ENCODE data around the gene MAP3K4.

MAP3K4 gene

DNA sequence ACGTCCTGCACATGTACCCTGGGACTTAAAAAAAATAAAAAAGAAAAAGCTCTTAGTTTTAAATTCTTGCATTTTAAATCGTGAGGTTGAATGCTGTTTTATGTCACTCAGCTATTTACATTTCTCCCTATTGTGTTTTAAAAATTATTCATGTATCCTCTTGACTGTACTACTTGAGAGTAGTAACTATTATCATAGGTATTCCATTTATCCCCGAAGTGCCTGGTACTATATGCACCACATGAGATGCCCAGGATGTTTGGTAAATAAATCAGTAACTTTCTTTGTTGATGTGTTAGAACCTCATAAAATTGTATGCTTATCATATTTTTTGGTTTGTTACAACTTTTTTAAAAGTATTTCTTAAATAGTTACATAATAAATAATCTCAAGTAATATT is 18.4 kb downstream of the MAP3K4 start:
- no peak for DNase-seq

GRCh38 chr6:161010418-161010817 is 18.8 kb downstream of the MAP3K4 start:
- no peak for DNase-seq

DNA sequence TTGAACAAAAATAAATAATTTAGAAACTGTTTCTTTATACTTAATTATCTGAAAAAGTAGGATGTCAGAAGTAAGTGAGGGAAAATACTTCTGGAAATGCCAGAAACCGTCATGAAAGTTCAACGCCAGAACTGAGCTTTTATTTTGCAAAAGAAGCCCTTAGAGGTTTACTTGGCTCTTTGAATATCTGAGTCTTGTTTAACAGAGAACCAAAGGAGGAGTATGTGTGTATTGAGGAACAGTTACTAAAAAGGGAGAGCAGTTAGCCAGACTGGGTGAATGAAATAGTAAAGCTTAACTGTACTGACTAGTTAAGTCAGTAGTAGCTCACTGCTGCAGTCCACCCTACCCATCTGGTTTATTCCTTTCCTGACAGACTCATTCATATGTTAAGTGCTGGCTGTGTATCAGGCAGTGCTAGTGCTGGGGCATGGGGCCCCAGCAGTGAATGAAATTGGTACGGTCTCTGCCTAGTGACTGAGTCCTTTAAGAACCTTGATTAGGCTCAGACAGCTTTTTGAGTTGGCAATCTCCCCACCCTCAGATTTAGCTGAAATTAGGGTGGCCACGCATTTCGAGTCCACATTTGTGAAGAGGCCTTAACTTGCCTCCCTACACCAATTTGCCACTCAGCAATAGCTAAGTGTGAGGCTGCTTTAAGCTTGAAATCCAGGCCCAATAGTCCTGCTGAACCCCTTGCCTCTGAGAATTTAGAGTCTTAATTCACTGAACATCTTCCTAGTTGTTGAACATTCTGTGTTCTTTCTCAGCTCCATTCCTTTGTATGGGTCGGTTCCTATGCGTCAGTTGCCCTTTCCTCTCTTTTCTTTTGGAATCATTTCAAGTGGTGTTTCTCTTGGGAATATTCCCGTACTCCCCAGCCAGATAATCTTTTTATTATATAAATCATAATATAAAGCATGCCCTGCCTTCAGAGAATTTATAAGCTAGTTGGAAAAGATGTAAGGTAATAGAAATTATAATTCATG is 20.2 kb downstream of the MAP3K4 start:
- DNase-seq, result no peak

GRCh38 chr6:161013695-161014094 is 22.1 kb downstream of the MAP3K4 start:
- no peak for DNase-seq

DNA sequence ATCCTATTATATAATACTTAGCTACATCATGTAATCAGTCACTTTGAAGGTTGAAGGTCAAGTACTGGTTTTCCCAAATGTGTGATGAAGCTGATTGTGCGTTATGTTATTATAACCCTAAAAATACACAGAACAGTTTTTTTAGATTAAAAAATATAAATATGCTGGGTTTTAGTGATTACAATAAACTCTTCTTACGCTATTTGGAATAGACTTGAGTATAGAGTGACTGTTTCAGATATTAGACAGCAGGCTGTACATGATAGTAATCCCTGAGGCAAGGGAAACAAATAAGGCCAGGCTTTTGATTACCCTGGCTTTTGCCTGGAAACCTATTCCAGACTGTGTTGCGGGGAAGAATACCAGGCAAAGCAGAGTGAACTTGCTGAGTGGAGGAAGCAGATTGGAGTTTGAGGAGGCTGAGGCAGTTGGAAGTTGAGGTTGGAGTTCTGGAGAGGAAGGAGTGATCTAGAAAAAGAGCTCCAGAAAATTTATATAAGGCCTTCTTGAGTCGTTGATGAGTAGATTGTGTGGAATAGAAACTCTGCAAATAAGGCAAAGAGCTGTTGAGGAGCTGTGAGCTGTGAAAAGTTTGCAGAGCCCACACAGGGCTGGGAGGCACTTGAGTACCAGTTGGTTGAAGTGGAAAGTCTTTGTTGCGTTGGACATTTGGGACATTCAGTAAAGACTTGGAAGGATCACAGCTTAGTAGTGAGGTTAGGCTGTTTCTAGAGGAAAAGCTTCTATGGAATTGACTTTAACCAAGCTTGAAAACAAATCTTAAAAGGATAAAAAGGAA is 26.4 kb downstream of the MAP3K4 start:
- DNase-seq, result no peak

DNA sequence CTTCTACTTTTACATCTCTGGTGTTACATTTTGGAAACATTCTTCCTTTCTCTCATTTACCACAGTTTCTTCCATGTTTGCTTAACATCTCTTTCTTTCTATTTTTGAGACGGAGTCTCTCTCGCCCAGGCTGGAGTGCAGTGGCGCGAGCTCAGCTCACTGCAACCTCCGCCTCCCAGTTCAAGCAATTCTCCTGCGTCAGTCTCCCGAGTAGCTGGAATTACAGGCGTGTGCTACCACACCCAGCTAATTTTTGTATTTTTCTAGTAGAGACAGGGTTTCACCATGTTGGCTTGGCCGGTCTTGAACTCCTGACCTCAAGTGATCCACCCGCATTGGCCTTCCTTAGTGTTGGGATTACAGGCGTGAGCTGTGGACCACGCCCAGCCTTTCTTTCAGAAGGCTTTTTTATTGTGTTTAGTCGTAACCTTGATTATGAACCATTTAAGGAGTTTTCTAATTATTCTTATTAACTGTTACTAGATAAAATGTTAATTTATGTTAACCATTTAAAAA is 27.8 kb downstream of the MAP3K4 start:
- DNase-seq, result no peak

- no peak for DNase-seq
These were observed 30.0 kb downstream of the MAP3K4 start for GRCh38 chr6:161021543-161021942.

DNA sequence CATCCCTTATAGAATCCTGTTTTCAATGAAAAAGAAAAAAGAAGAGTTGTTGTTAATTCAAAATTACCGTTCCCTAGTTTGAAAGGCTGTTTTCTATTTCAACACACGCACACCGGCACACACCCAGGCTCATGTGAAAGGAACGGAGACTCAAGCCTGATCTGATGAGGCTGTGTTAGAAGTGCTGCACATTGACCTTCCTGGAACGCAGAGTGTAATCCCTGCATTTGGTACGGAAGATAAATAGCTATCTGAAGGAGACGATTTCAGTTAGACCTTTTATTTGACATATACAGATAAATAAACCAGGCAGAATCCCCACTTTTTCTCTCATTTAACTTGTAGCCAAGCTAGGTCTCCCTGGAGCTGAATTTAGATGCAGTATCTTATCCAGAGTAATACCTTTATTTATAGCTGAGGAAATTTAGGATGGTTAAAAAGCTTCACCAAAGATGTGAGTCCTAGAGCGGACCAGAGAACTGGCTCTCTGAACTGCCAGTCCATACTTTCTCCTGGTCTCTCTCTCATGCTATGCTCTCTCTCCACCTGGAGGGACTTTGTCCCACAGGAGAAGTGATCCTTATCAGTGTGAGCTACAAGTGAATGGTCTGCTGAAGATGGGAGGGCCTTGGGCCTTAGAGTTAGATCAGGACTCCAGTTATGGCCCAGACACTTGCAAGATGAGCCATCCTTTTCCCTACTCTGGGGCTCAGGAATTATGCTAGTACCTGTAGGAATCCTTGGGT is 30.6 kb downstream of the MAP3K4 start:
- no peak for DNase-seq

- DNase-seq, result no peak
These were observed 31.7 kb downstream of the MAP3K4 start for GRCh38 chr6:161023316-161023715.

GRCh38 chr6:161024364-161024920 is 32.9 kb downstream of the MAP3K4 start:
- no peak for DNase-seq

- no peak for DNase-seq
These were observed 35.8 kb downstream of the MAP3K4 start for GRCh38 chr6:161027385-161027784.

DNA sequence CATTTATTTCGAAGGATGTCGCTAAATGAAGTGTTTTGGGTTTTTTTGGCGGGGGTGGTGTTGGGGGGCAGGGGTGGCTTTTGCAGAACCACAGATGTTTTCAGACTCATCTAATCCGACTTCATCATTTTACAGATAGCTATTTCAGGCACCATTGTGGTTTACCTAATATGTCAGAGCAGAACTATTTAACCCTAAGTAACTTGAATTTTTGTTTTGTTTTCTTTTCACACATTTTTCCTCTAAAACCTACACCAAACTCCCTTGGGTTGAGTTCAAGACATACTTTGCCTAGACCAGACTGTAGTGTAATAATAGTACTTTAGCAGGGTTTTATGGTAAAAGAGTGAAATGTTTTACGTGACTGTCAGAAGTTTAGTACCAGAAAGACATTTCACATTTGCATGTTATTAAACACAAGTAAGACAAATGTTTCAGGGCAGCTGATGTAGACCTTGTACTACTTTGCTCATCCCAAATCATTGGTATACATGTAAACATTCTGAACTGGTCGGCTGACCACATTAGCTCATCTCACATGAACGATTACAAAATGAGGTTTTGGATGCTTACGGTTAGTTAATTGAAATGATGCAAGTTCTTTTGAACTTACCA is 37.7 kb downstream of the MAP3K4 start:
- DNase-seq, result no peak

GRCh38 chr6:161031721-161032495 is 40.3 kb downstream of the MAP3K4 start:
- no peak for DNase-seq

DNA sequence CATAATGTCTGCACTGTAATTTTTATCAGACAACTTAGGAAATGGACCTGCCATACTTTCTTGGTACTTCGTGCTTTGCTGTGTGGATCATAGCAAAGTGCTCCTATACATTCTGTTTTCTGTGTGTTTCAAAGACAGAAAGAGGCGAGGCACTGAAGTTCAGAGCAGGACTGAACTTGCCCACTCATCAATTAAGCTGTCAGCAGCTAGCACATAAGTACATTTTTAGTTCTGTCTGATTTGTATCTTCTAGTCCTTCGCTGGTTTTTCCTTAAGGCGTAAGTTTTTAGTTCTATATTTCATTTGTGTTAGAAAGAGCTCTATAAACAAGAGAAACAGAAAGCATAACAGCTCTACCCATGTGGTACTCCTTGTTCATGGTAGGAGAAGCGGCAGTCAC is 42.1 kb downstream of the MAP3K4 start:
- DNase-seq, result no peak

GRCh38 chr6:161035182-161035980 is 43.8 kb downstream of the MAP3K4 start:
- DNase-seq, result no peak

- no peak for DNase-seq
These were observed 44.4 kb downstream of the MAP3K4 start for GRCh38 chr6:161035981-161036263.

- DNase-seq, result no peak
These were observed 46.3 kb downstream of the MAP3K4 start for GRCh38 chr6:161037873-161038228.

- no peak for DNase-seq
These were observed 46.9 kb downstream of the MAP3K4 start for GRCh38 chr6:161038229-161039031.

GRCh38 chr6:161041274-161041673 is 49.7 kb downstream of the MAP3K4 start:
- no peak for DNase-seq

- DNase-seq, result no peak
These were observed 52.8 kb downstream of the MAP3K4 start for GRCh38 chr6:161044335-161044734.
